Cardiac muscle cell (in vitro differentiated cells and primary cell): Measurements from ENCODE around the gene PRPF6. TPM values are rescaled to one million over a fixed set of nuclear protein-coding genes. Genes with fewer than 3 reads are reported as not detected.
A peak's percentile ranks its signal among the peaks of the same experiment; 100 is the strongest.

ENCODE experiments used
- DNase-seq, 2 donors: peaks; one replicate each; pipeline versions ENCODE4 v3.0.0 to v3.0.0-alpha.2; 2010 to 2017; ENCODE audit warnings: low read depth in 1 of 2, low spot score in 1 of 2
- H3K27ac ChIP-seq: fragments of 200-600 bp; sonication (generic); 2 replicates; pipeline ENCODE4 v1.5.1; 2016
- H3K27me3 ChIP-seq: fragments of 200-600 bp; sonication (generic); 2 replicates; pipeline ENCODE4 v1.6.0; 2016; ENCODE audit warnings: control low read depth
- H3K36me3 ChIP-seq: fragments of 200-600 bp; sonication (generic); 2 replicates; pipeline ENCODE4 v1.5.1; 2016; ENCODE audit warnings: control low read depth
- H3K4me1 ChIP-seq: fragments of 200-600 bp; sonication (generic); 2 replicates; pipeline ENCODE4 v1.8.1; 2017; ENCODE audit warnings: low read depth, mild to moderate bottlenecking, mixed run types
- H3K4me3 ChIP-seq: fragments of 200-600 bp; sonication (generic); 2 replicates; pipeline ENCODE4 v1.5.1; 2016; ENCODE audit warnings: mild to moderate bottlenecking
- H3K9me3 ChIP-seq: fragments of 200-600 bp; sonication (generic); 2 replicates; pipeline ENCODE4 v1.5.1; 2017; ENCODE audit warnings: low read depth, mild to moderate bottlenecking, control low read depth
- CTCF ChIP-seq: IDR thresholded peaks from 2 replicates; pipeline ENCODE4 v1.5.1; 2012; ENCODE audit warnings: low read depth, mild to moderate bottlenecking, low read length
- polyA plus RNA-seq: library from polyadenylated mRNA; unstranded; fragments of >200 nt; fragmentation: Nextera tagmentation; extraction: Ambion mirVana; gene quantifications from 2 replicates; pipeline ENCODE4 v1.2.1, GENCODE V29; 2016
- total RNA-seq: library from RNA; depleted of rRNA; stranded (reverse); fragments of >200 nt; gene quantifications from 2 replicates; pipeline ENCODE4 v1.2.3, GENCODE V29; 2016

Gene PRPF6
- total and polyA plus RNA-seq, 2 experiments from 2014 or later: 67.6 to 73.5 TPM

GRCh38 chr20:64051561-64052325, 70.8 kb downstream of the PRPF6 start:
- peaks cover 47% of the 10 kb centered on the region for H3K27me3 ChIP-seq

DNA sequence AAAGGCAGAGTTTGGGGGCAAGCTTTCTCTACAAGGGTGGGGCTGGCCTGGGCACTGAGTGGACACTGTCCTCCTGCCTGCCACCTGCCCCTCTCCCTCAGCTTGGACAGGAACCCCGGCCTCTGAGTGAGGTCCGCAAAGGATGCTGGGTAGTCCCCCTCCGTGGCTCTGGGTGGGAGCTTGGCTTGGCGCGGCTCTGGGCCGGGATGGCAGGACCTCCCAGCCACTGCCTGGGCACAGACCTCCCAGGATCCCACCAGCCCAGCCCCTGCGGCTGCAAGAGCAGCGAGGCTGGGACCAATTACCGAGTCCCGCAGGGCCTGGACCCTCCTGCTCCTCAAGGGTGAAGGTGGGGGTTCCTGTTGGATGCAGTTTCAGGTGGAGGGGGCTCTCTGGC, 71.4 kb downstream of the PRPF6 start:
- peaks cover 41% of the 10 kb centered on the region for H3K27me3 ChIP-seq
- peaks cover 5% of the 10 kb centered on the region for H3K4me1 ChIP-seq
- no peak overlapping the region for H3K27ac ChIP-seq
- TF ChIP-seq CTCF: no peak
- no peak for DNase-seq
- no peaks in the 10 kb centered on the region for H3K9me3 ChIP-seq
- no peak overlapping the region for H3K4me3 ChIP-seq
- no peaks in the 10 kb centered on the region for H3K36me3 ChIP-seq

More at GRCh38 chr20:64051561-64052325, 70.8 kb downstream of the PRPF6 start:
- no peak for DNase-seq
- Histone ChIP-seq H3K36me3 (no peaks in the 10 kb centered on the region), H3K4me1 (peaks cover 5% of the 10 kb centered on the region), H3K9me3 (no peaks in the 10 kb centered on the region), H3K27ac (no peak overlapping the region), H3K4me3 (no peak overlapping the region)
- TF ChIP-seq CTCF: no peak

GRCh38 chr20:64052987-64053840, 72.3 kb downstream of the PRPF6 start:
- peaks cover 5% of the 10 kb centered on the region for H3K4me1 ChIP-seq
- H3K27me3 ChIP-seq: peaks cover 33% of the 10 kb centered on the region

DNA sequence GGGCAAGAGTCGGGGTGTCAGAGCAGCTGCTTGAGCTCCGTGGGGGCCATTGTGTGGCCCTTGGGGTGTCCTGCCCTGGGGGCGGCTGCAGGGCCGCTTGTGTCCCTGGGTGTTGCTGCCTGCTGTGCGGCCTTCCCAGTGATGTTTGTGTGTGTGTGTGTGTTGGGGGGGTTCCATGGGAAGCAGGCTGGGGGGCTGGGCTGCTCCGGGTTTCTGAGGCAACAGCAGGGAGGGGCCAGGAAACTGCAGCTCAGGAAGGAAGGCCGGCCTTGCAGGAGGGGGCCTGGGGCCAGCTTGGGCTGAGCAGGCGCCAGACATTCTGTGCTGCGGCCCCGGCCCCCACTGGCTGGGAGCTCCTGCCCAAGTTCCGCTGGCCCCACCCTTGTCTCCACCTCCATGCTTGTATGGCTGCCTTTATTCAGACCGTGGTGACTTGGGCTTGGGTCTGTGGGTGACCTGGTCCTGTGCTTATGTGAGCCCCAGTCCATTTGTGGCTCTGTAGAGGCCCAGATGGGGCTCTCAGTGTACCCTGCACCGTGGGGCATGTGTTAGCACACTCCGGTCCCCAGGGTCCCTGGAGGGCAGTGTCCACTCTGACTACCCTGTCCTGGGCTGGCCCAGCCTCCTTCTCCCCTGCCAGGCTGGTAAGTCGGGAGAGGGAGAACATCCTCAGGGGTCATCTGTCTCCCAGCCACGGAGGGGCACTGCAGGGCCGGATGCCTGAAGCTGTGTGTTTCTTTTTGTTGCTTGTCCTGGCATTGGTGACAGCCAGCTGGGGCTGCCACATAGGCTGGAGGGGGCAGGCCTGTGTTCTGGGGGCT, 73.1 kb downstream of the PRPF6 start:
- DNase-seq: peak; percentile 59 to 92
- no peak overlapping the region for H3K4me3 ChIP-seq
- H3K36me3 ChIP-seq: no peaks in the 10 kb centered on the region
- peaks cover 24% of the 10 kb centered on the region for H3K27me3 ChIP-seq
- peaks cover 5% of the 10 kb centered on the region for H3K4me1 ChIP-seq
- no peaks in the 10 kb centered on the region for H3K9me3 ChIP-seq
- no peak overlapping the region for H3K27ac ChIP-seq
- TF ChIP-seq CTCF: peak; percentile 30

More at GRCh38 chr20:64052987-64053840, 72.3 kb downstream of the PRPF6 start:
- Histone ChIP-seq H3K4me3 (no peak overlapping the region), H3K9me3 (no peaks in the 10 kb centered on the region), H3K27ac (no peak overlapping the region), H3K36me3 (no peaks in the 10 kb centered on the region)
- TF ChIP-seq CTCF: no peak
- no peak for DNase-seq

- Histone ChIP-seq H3K27ac (no peak overlapping the region), H3K9me3 (no peaks in the 10 kb centered on the region), H3K36me3 (no peaks in the 10 kb centered on the region), H3K4me3 (no peak overlapping the region), H3K27me3 (peaks cover 11% of the 10 kb centered on the region), H3K4me1 (peaks cover 5% of the 10 kb centered on the region)
- DNase-seq: no peak
- TF ChIP-seq CTCF: no peak
Measured at GRCh38 chr20:64055396-64055892, 74.5 kb downstream of the PRPF6 start.
